Thoracic aorta (tissue), 2 donors: ENCODE data around the gene BMPR2. TPM values are rescaled to one million over a fixed set of nuclear protein-coding genes. Genes with fewer than 3 reads are reported as not detected.
"Not testable (repeated sequence)": the region's sequence is repeated elsewhere in the genome, so short reads cannot be mapped to it uniquely, and the experiment has no call there.

ENCODE experiments used
- ATAC-seq: fragments of 150-250 bp; one replicate; pipeline ENCODE4 v1.8.0; 2017; ENCODE audit warnings: low read depth; ENCODE audit not compliant: insufficient number of reproducible peaks, low FRiP score
- DNase-seq: peaks from one replicate; pipeline ENCODE4 v3.0.0-alpha.2; 2020; ENCODE audit warnings: low spot score
- H3K27ac ChIP-seq, 2 donors: fragments of 200-600 bp; sonication (generic); 1 replicate in 1 of 2; 2 replicates in 1 of 2; pipeline ENCODE4 v1.5.1; 2016; ENCODE audit warnings: mild to moderate bottlenecking in 2 of 2, moderate library complexity in 2 of 2
- H3K27me3 ChIP-seq: fragments of 200-600 bp; sonication (generic); replicated peaks from 2 replicates; pipeline ENCODE4 v1.6.0; 2016; ENCODE audit warnings: mild to moderate bottlenecking; ENCODE audit not compliant: insufficient read depth
- H3K36me3 ChIP-seq: fragments of 200-600 bp; sonication (generic); one replicate; pipeline ENCODE4 v1.5.1; 2016
- H3K4me1 ChIP-seq, 2 donors: fragments of 200-600 bp; sonication (generic); 1 replicate in 1 of 2; 2 replicates in 1 of 2; pipeline versions ENCODE4 v1.5.1 to v1.6.0; 2016; ENCODE audit warnings: low read depth in 2 of 2, mild to moderate bottlenecking in 1 of 2; ENCODE audit not compliant: control insufficient read depth in 1 of 2
- H3K4me3 ChIP-seq: fragments of 200-600 bp; sonication (generic); 2 replicates; pipeline ENCODE4 v1.5.1; 2016; ENCODE audit warnings: mild to moderate bottlenecking
- H3K9me3 ChIP-seq: fragments of 200-600 bp; sonication (generic); 2 replicates; pipeline ENCODE4 v1.5.1; 2016
- total RNA-seq, 2 donors: library from RNA; depleted of rRNA; stranded (reverse); fragments of >200 nt; gene quantifications; one replicate each; pipeline versions ENCODE4 v1.1.0 to v1.2.3, GENCODE V29; 2016
- TF ChIP-seq, protein P1 (sequence below): fragments of 200-600 bp; sonication (generic); IDR thresholded peaks from one replicate; pipeline ENCODE4 v1.5.1; 2019; ENCODE audit warnings: antibody characterized with exemption

BMPR2 gene
- total RNA-seq, 2 donors from 2014 or later = 65.9 to 111 TPM

DNA sequence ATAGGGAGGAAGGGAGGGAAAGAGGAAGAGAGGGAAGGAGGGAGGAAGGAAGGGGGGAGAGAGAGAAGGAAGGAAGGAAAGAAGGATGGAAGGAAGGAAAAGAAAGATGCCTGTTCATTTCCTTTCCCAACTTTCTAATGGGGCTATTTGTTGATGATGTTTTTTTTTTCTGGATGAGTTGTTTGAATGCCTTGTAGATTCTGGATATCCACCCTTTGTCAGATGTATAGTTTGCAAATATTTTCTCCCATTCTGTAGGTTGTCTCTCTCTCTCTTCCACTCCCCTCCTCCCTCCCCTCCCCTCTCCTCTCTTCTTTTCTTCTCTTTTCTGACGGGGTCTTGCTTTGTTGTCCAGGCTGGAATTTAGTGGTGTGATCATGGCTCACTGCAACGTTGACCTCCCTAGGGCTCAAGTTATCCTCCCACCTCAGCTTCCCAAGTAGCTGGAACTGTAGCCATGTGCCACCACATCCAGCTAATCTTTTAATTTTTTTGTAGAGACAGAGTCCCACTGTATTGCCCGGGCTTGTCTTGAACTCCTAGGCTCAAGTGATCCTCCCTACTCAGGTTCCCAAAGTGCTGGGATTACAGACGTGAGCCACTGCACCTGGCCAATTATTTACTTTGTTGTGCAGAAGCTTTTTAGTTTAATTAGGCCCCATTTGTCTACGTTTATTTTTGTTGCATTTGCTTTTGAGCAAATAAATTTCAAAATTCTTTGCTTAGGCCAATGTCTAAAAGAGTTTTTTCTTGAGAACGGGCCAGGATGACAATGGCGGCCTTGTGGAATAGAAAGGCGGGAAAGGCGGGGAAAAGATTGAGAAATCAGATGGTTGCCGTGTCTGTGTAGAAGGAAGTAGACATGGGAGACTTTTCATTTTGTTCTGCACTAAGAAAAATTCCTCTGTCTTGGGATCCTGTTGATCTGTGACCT, 201.4 kb downstream of the BMPR2 start:
- TF ChIP-seq, protein P1, sequence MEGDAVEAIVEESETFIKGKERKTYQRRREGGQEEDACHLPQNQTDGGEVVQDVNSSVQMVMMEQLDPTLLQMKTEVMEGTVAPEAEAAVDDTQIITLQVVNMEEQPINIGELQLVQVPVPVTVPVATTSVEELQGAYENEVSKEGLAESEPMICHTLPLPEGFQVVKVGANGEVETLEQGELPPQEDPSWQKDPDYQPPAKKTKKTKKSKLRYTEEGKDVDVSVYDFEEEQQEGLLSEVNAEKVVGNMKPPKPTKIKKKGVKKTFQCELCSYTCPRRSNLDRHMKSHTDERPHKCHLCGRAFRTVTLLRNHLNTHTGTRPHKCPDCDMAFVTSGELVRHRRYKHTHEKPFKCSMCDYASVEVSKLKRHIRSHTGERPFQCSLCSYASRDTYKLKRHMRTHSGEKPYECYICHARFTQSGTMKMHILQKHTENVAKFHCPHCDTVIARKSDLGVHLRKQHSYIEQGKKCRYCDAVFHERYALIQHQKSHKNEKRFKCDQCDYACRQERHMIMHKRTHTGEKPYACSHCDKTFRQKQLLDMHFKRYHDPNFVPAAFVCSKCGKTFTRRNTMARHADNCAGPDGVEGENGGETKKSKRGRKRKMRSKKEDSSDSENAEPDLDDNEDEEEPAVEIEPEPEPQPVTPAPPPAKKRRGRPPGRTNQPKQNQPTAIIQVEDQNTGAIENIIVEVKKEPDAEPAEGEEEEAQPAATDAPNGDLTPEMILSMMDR = no peak
- no peak overlapping the region for H3K27ac ChIP-seq

DNA sequence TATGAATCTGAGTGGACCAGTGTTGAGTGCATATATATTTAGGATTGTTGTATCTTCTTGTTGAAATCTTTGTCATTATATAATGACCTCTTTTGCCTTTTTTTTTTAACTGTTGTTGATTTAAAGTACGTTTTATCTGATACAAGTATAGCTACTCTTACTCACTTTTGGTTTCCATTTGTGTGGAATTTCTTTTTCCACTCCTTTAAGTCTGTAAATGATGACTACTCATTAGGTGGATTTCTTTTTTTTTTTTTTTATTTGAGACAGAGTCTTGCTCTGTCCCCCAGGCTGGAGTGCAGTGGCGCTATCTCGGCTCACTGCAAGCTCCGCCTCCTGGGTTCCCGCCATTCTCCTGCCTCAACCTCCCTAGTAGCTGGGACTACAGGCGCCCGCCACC, 206.7 kb downstream of the BMPR2 start:
- H3K36me3 ChIP-seq, ATAC-seq, H3K27ac ChIP-seq, H3K4me1 ChIP-seq, H3K4me3 ChIP-seq, H3K27me3 ChIP-seq, H3K9me3 ChIP-seq, DNase-seq: not testable (repeated sequence)

More for the DNA sequence above, 201.4 kb downstream of the BMPR2 start:
- Histone ChIP-seq H3K4me1 (no peaks in the 10 kb centered on the region), H3K36me3 (no peaks in the 10 kb centered on the region), H3K4me3 (no peak overlapping the region), H3K27me3 (no peaks in the 10 kb centered on the region), H3K9me3 (no peaks in the 10 kb centered on the region)
- no peak for ATAC-seq
- DNase-seq = no peak

DNA sequence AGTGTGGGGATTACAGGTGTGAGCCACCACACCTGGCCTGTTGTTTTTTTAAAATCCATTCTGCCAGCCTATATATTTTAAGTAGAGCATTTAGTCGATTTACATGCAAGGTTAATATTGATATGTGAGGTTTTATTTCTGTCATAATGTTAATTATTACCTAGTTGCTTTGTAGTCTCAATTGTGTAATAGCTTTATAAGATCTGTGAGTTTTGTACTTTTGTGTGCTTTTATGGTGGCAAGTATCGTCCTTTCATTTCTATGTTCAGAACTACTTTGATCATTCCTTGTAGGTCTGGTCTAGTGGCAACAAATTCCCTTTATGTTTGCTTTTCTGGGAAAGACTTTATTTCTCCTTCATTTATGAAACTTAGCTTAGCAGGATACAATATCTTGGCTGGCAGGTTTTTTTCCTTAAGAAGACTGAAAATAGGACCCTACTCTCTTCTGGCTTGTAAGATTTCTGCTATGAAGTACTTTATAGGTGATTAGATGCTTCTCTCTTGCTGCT, 207.6 kb downstream of the BMPR2 start:
- Histone ChIP-seq H3K27ac (no peak overlapping the region), H3K9me3 (peaks cover 6% of the 10 kb centered on the region), H3K36me3 (no peaks in the 10 kb centered on the region), H3K4me1 (peaks cover 0 to 5% of the 10 kb centered on the region in 2 donors), H3K4me3 (no peak overlapping the region), H3K27me3 (no peaks in the 10 kb centered on the region)
- ATAC-seq = no peak
- TF ChIP-seq, protein P1 = no peak
- no peak for DNase-seq

DNA sequence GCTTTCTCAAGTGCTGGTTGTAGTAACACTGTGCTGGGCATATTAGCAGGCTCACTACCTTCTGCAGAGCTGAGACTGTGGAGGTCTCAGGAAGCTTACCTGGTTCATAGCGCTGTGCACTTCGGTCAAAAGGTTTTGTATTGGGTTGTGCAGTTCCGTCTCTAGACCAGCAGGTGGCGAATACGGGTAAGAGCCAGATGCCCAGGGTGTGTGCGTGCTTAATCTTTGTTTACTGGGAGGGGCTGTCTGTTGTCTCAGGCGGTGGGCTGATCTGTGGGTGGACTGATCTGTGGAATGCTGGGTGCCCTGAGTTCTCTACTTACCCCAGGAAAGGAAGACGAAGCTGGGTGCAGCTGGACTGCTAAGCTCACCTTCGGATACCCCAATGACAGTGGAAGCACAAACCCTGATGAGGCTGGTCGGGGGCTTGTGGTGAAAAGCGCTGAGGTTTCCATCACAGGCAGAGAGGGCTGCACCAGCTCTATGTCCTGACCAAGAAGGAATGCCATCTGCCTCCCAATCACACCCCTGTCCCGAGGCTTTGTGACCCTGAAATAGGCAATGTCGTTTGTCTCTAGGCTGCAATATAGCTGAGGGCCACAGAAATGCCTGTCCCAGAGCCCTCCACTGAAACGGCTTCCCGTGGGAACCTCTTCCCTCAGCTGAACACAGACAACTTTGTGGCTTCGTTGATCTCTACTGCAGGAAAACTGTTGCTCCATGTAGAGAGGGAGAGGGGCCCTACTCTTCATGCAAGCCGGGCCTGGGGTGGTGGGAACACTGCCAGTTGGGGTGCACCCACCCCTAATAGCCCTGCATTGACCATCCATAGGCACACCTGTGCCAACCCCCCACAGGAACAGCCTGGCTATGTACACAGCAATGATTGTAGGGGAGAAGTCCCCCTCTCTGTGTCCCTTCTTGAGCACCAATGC, 212.8 kb downstream of the BMPR2 start:
- H3K4me3 ChIP-seq = peak overlapping the region; percentile 47
- H3K27me3 ChIP-seq = no peaks in the 10 kb centered on the region
- TF ChIP-seq, protein P1 = peak; percentile 97
- no peaks in the 10 kb centered on the region for H3K36me3 ChIP-seq
- H3K27ac ChIP-seq = no peak overlapping the region
- H3K4me1 ChIP-seq = peaks cover 0 to 8% of the 10 kb centered on the region in 2 donors
- ATAC-seq (peak; percentile 25), DNase-seq (peak; percentile 31)
- peaks cover 3% of the 10 kb centered on the region for H3K9me3 ChIP-seq

- TF ChIP-seq, protein P1 = no peak
- H3K27ac ChIP-seq = no peak overlapping the region
- H3K36me3 ChIP-seq = no peaks in the 10 kb centered on the region
- H3K27me3 ChIP-seq = no peaks in the 10 kb centered on the region
- DNase-seq (no peak), ATAC-seq (no peak)
- H3K9me3 ChIP-seq = no peaks in the 10 kb centered on the region
- H3K4me1 ChIP-seq = peaks cover 0 to 8% of the 10 kb centered on the region in 2 donors
- H3K4me3 ChIP-seq = no peak overlapping the region
These were observed 213.4 kb downstream of the BMPR2 start for GRCh38 chr2:202589582-202589949.
